Globus pallidus (tissue), 1 donor: ENCODE results near the gene SMR3B.

Source experiments
- DNase-seq: peaks from one replicate; pipeline ENCODE4 v3.0.0-alpha.2; 2015; ENCODE audit warnings: low spot score

The SMR3B gene

DNA sequence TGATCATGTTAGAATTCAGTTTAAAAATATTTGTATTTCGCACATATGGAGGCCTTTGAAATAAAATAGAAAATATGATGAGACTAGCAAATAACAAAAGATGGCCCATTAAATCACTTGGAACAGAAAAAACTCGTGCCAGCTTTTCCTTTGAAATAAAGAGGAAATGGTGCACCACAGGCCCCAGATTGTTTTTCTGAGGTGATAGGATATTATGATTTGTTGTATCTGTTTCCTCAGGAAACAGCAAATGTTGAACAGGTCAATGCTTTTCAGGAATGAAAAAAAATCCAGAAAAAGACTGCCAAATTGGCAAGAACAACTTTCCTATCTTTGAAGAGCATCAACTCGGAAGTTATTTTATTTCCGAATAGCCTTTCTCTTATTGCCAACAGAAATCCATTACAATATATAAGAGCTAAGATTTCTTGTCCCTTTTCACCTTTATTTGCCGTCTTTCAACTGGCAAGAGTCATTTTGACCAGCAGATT is at the start of gene SMR3B:
Gene SMR3B (plus strand): TSS at position 441 of the 491 bp plus-strand sequence. CDS start 1,380 bp downstream, outside the sequence.
- no peak for DNase-seq

DNA sequence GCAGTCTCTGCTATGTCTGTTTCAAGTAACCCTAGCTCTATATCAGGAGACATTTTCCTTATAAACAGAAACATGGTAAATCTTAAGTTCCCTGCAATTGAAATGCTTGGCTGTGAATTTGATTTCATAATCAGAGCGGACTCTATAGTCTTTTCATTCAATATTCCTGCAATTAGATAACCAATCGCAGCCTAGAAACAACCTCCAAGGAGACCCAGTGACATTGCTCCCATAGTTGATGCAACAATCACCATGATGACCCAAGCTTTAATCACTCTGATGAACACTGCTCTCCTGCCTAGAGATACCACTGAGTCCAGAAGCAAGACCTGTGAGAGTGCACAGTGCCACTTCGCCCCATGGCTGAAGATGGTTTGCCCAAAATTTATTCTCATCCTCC is 48.2 kb upstream of the SMR3B start, which contains the start of gene CABS1:
Gene CABS1 (plus strand): TSS at position 301 of the 400 bp plus-strand sequence. CDS start 59 bp downstream, at position 360.
- no peak for DNase-seq

DNA sequence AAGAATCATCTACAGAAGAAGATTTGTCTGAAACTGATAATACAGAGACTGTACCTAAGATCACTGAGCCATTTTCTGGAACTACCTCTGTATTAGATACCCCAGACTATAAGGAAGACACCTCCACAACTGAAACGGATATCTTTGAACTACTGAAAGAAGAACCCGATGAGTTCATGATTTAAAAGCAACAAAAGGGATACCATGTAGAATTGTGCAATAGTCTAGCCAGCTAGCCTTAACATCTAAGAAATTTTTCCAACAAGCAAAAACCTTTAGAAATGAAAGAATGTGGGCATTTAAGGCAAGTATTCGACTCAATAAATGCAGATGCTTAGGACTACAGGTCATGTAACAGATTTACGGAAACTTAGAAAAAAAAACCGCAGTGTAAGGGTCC is 46.9 kb upstream of the SMR3B start:
- no peak for DNase-seq

DNA sequence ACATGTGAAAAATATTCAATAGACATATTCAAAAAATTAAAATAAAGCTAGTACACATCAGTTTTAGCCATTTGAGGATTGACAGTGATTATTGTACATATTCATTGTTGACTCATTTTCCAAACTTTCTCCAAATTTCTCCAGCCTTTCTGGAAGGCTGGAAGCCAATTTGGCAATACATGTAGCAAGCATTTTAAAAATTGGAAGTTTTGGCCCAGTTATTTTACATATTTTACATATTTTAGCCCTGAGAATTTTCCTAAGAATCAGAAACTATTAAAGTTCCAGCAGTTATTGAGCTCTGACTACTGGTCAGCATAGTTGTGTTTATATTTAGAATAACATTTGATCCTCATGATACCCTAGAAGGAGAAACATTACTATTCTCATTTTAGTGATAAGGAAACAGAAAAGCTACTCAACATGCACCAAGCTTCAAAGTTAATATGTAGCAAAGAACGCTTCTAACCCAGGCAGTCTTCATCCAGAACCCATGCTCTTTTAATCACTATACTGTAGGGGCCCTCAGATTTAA is 45.0 kb upstream of the SMR3B start:
- no peak for DNase-seq

DNA sequence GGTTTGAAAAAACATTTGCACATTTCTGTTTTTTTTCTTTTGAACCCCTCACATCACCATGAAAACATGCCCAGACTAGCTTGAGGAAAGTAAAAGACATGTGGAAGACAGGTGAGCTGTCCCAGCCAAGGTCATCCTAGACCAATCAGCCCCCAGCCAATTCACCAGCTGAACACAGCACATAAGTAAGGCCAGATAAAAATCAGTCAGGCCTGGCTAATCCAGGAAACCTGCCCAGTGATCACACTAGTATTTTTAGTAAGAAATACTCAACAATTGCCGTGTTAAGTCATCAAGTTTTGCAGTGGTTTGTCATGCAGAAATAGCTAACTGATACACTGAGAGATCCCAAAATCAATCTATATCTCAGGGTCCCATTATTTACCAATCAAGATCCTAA is 26.7 kb upstream of the SMR3B start:
- DNase-seq: no peak

DNA sequence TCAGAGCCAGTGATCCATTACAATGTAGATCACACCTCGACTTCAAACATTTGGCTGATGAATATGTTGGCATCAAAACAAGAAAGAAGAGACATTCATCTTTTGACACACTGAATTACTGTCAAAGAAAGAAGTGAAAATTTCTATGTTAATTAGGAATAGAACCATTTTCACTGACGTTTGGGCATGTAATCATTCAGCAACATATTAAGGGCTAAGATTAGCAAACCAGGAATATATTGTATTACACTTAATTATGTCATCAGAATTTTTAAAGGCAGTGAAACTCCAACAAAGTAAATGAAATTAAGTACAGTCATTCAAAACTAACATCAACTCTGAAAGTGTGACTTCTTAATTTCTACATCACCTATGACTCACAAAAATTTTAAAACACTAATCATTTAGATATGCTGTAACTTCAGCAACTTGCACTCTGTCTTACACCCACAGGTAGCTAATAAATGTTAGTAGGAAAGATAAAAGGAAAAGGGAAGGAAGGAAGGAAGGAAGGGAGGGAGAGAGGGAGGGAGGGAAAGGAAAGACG is 23.7 kb upstream of the SMR3B start:
- DNase-seq: no peak

DNA sequence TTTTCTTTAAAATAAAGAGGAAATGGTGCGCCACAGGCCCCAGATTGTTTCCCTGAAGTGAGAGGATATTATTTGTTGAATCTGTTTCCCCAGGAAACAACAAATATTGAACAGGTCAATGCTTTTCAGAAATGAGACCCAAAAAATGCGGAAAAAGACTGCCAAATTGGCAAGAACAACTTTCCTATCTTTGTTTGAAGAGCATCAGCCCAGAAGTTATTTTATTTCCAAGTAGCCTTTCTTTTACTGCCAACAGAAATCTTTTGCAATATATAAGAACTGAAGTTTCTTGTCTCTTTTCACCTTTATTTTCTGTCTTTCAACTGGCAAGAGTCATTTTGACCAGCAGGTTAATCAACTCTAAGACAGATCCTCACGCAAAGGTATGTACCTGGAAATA is 22.5 kb upstream of the SMR3B start, which contains the start of gene SMR3A:
Gene SMR3A (plus strand): TSS at position 301 of the 400 bp plus-strand sequence. CDS start 1,356 bp downstream, outside the sequence.
- no peak for DNase-seq

DNA sequence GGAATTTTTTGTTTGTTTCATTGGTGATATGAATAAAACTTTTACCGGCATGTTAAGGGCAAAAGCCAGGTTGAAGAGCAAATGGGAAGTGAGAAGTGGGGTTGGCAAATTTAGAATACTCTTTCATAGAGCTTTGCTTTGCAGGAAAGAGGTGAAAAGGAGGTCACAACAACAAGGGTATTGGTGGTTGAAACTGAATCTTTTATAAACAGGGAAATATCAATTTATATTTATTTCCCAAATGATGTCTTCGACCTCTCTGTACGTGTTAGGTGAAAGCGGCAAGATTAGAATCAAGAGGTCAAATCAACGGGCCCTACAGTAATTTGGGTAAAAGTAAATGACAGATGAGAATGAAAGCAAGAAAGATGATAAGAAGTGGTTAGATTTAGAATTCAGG is 18.9 kb upstream of the SMR3B start:
- DNase-seq: no peak

DNA sequence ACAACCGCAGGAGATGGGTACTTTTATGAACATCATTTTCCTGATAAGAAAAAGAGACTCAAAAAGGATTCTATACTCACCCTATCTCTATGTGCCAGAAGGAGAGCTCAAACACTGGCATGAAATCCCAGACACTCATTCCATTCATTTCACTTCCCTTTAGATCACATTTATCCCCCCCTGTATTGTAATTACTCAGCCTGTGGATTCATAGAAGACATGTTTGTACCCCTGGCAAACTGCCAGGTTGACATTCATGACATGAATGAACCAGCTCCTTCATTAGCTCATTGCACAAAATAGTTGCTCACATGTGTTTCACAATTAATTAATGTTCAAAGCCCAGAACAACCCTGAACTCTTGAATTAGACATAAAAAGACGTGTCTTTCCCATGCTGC is 17.5 kb upstream of the SMR3B start:
- no peak for DNase-seq

DNA sequence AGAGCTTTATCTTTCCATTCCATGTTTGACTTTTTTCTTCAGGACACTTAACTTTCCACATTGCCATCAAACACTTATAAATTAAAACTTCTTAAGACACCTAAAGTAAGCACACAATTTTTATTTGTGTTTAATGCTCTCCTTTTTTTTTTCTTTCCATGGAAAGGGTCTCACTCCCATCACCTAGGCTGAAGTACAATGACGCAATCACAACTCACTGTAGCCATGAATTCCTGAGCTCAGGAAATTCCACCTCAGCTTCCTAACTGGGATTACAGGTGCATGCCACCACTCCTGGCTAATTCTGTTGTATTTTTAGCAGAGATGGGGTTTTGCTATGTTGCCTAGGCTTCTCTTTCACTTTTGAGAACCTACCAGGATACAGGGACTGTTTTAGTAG is 15.1 kb upstream of the SMR3B start:
- DNase-seq: no peak

DNA sequence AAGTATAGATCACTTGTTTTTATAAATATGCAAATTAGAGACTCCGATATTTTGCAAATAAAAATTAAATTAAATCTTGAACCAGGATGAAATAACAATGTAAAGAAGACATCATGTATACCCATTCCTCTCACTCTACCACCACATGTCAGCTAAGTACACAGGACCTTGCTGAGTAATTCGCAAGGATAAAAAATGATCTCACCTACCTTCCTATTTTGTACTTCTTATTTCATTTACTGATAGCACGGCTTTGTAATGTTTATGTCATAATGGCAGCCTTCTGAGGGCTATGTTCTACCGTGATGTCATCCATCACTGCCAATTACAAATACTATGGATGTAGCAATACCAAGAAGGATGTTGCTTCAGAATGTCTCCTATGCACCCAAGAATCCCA is 10.9 kb upstream of the SMR3B start:
- no peak for DNase-seq

DNA sequence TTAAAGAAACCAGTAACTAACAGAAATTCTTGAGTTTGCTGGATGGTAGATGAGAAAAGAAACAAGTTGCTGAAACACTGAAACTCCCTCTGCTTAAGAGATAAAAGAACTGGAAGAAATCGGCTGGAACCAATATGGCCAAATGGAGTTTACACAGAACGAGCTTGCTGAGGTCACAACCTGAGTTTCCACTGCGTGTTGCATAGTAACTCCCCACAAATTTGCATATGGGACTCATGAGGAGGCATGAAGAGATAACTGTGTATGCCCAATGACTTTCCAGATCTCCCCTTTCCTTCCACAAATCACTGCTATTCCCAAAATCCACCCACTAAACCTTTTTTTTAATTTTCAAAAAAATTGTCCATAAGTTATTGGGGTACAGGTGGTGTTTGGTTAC is 10.2 kb upstream of the SMR3B start:
- no peak for DNase-seq

DNA sequence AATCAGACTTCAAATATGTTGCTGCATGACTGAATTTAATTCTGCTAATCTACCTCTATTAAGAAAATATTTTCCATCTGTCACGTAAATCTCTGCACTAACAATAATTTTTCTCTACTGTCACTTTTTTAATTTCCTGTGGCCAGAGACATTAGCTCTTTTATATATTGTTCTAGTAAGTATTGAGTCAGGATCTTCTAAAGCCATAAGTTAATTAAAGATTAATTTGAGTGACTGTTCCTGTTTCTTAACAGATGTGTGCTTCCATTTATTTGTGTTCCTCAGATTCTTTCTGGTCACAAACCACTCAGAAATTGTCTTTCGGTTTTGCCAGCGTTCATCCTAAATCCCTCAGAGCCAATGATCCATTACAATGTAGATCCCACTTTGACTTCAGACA is 2.4 kb upstream of the SMR3B start:
- no peak for DNase-seq

DNA sequence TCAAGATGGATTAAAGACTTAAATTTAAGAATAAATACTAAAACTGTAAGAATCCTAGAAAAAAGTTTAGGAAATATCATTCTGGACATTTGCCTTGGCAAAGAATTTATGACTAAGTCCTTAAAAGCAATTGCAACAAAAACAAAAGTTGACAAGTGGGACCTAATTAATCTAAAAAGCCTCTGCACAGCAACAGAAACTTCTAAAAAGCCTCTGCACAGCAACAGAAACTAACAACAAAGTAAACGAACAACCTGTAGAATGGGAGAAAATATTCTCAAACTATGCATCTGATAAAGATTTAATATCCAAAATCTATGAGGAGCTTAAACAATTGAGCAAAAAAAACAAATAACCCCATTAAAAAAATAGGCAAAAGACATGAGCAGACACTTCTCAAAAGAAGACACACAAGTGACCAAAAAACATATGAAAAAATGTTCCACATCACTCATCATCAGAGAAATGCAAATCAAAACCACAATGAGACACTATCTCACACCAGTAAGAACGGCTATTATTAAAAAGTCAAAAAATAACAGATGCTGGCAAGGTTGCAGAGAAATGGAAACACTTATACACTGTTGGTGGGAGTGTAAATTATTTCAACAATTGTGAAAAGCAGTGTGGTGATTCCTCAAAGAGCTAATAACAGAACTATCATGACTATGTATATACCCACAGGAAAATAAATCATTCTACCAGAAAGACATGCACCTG is 9.3 kb downstream of the SMR3B start:
- DNase-seq: no peak

DNA sequence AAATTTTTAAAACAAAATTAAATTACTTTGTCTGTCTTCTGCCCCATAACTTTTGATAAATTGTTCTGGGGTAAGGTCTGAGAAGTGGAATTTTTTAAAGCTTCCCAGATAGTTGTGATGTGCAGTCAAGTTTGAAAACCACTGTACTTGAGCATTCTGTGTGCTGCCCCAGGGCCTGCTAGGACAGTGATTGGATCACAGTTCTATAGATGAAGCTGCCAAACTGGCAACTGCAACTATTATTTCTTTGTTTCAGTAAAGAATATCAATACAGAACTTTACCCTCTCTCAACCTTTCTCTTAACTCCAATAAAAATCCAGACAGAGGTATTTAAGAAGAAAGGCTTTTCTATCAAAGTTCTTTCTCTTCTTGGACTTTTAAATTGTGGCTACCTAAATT is 14.6 kb downstream of the SMR3B start, which contains the start of gene OPRPN:
Gene OPRPN (plus strand): TSS at position 361 of the 400 bp plus-strand sequence. CDS start 1,346 bp downstream, outside the sequence.
- DNase-seq: no peak

DNA sequence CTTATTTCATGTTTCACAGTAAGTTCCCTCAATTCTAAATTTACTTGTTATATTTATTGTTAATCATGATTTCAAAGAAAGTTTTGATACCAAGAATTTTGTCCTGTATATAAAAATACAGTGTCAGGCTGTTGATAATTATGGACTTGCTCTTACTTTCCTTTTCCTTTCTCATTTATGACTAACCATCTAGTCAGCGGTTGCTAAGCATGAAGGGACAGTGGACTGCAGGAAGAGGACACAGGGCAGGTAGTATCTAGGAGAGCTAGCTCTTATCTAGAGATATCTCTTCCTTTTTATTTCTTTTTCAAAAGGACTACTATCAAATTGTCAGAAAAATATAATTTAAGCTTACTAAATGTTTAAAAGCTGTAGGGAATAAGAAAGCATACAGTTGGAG is 16.4 kb downstream of the SMR3B start:
- DNase-seq: no peak

DNA sequence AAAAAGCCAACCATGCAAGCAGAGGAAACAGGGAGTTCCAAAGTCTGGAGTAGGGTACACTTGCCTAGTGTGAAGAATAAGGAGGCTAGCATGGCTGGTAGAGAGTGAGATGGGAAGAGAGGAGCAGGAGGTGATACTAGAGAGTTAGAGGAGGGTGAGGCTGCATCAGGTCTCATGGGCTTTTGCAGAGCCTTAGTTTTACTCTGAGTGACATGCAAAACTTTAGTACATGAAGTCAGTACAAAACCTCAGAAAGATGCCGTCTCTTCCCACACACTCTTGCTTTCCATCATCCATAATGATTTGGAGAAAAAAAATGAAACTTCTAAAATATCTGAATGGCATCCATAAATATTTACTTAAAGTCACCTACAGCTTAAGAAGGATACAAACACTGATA is 19.8 kb downstream of the SMR3B start:
- DNase-seq: no peak

DNA sequence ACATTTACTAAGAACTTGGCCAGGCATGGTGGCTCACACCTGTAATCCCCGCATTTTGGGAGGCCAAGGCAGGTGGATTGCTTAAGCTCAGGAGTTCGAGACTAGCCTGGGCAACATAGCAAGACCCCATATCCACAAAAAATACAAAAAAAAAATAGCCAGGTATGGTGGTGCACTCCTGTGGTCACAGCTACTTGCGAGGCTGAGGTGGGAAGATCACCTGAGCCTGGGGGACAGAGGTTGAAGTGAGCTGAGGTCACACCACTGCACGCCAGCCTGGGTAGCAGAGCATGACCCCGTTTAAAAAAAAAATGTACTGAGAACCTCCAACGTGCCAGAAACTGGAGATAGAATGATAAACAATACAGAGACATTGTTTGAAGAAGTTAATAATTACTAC is 22.8 kb downstream of the SMR3B start:
- no peak for DNase-seq

DNA sequence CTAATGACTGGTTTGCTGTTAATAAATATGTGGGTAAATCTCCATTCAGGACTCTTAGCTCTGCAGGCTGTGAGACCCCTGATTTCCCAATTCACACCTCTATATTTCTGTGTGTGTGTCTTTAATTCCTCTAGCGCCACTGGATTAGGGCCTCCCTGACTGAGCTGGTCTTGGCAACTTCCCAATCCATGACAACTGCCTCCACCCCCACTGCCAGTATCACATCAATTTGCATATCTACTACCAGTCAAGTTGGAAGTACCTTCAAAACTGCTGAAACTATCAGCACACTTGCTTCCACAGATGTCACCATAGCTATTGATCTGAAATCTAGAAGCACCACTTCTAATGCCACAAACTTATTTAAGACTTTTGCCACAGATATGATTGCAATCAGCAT is 42.4 kb downstream of the SMR3B start:
- DNase-seq: no peak

DNA sequence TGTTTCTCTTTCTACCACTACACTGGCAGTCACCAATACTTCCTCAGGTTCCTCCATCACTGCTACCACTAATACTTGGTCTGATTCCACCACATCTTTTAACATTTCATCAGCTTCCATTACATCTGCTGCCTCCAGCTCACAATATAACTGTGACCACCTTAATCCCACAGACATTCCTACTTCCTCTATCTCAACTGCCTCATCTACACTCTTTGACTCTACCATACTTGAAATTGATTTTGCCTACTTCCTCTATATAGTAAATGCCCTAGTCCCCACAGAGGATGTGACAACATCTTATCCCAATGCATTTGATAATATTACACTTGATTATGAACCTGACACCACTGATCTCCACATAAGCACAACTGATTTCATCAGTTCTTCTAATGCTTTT is 43.9 kb downstream of the SMR3B start:
- no peak for DNase-seq

DNA sequence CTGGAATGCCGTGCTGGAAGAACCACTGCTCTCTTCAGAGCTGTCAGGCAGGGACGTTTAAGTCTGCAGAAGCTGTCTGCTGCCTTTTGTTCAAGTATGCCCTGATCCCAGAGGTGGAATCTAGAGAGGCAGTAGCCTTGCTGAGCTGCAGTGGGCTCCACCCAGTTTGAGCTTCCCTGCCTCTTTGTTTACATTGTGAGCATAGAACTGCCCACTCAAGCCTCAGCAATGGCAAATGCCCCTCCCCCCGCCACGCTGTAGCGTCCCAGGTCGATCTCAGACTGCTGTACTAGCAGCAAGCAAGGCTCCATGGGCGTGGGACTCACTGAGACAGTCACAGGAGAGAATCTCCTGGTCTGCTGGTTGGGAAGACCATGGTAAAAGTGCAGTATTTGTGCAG is 54.3 kb downstream of the SMR3B start:
- DNase-seq: no peak
